Head of caudate nucleus (tissue), 42 donors: ENCODE results near the gene IFI30.

Experiments used
- DNase-seq, 42 donors: peaks; one replicate each; pipeline versions ENCODE4 v3.0.0 to v3.0.0-alpha.2; 2020 to 2021; ENCODE audit warnings: mixed read lengths in 7 of 42
- intact Hi-C: fragments of 100-400 bp; cut with DNase I; formaldehyde crosslinking; loops from one replicate; pipeline ENCODE4 v1.15.0; 2022

IFI30 gene

GRCh38 chr19:18167011-18167410 is 6.6 kb upstream of the IFI30 start:
- no peak for DNase-seq
- intact Hi-C loops, result no loop called here

GRCh38 chr19:18167975-18168645 is 5.5 kb upstream of the IFI30 start:
- intact Hi-C loops, result no loop called here
- peak in 29 of 42 donors; percentile 37 to 83 (median 63) for DNase-seq

- DNase-seq, result no peak
- intact Hi-C loops, result no loop called here
Observed at GRCh38 chr19:18168673-18169381, 4.8 kb upstream of the IFI30 start.

GRCh38 chr19:18170714-18171255 is 2.8 kb upstream of the IFI30 start:
- intact Hi-C loops, result no loop called here
- DNase-seq, result peak in 5 of 42 donors; percentile 15 to 58 (median 37)

- intact Hi-C loops, result no loop called here
- DNase-seq, result no peak
Observed at GRCh38 chr19:18171605-18172327, 1.8 kb upstream of the IFI30 start.

- DNase-seq, result no peak
- intact Hi-C loops, result no loop called here
Observed at GRCh38 chr19:18172331-18173053, 1.1 kb upstream of the IFI30 start.

GRCh38 chr19:18173054-18173571 is 500 bp upstream of the IFI30 start:
- intact Hi-C loops, result no loop called here
- DNase-seq, result peak in 6 of 42 donors; percentile 35 to 70 (median 49)

GRCh38 chr19:18174983-18175382 is 1.4 kb downstream of the IFI30 start:
- no peak for DNase-seq
- intact Hi-C loops, result no loop called here

GRCh38 chr19:18176367-18177310 is 3.0 kb downstream of the IFI30 start:
- DNase-seq, result no peak
- intact Hi-C loops, result no loop called here

- no peak for DNase-seq
- intact Hi-C loops, result no loop called here
Observed at GRCh38 chr19:18179957-18180356, 6.3 kb downstream of the IFI30 start.

GRCh38 chr19:18183529-18183928 is 9.9 kb downstream of the IFI30 start:
- no peak for DNase-seq
- intact Hi-C loops, result no loop called here

GRCh38 chr19:18185538-18185937 is 11.9 kb downstream of the IFI30 start:
- intact Hi-C loops, result no loop called here
- no peak for DNase-seq

GRCh38 chr19:18190278-18190677 is 16.7 kb downstream of the IFI30 start:
- intact Hi-C loops, result no loop called here
- DNase-seq, result no peak

GRCh38 chr19:18191640-18192062 is 18.0 kb downstream of the IFI30 start:
- no peak for DNase-seq
- intact Hi-C loops, result no loop called here

GRCh38 chr19:18192673-18193387 is 19.2 kb downstream of the IFI30 start, which contains the start of gene MPV17L2:
Gene MPV17L2, plus strand, starts transcription at chr19:18193218. Its CDS starts 64 bp downstream, at chr19:18193282.
- peak; percentile 99 to 100 (median 100) for DNase-seq
- intact Hi-C loops, result no loop called here

- no peak for DNase-seq
- intact Hi-C loops, result no loop called here
Observed at GRCh38 chr19:18193388-18194180, 20.0 kb downstream of the IFI30 start.
